Stimulated activated CD8-positive, alpha-beta memory T cell treated with anti-CD3 and anti-CD28 coated beads, Interleukin-4, amount 100 ng/mL, for 48 hours (primary cell): Measurements from ENCODE around the gene BMPR1B.
"Not testable (repeated sequence)": the region's sequence is repeated elsewhere in the genome, so short reads cannot be mapped to it uniquely, and the experiment has no call there.

Source experiments
- DNase-seq: peaks from one replicate; pipeline ENCODE4 v3.0.0-alpha.2; 2020

The BMPR1B gene

DNA sequence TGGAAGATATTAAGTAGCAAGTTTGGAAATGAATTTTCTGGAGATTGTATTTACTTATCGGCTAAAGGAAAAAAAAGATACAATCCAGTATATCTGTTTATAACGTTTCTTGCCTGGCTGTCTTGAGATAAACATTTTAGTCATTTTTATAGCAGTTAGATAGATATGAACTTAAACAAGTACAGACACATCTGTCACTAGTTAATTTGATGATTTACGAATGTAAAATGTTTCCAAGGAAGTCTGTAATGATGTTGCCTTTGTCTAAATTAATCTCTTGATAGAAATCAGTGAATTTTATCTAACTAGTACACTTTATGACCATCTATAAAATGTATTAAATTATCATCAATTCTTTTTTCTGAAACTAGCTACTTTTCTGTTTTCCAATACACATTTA lies 5.7 kb downstream of the BMPR1B start:
- no peak for DNase-seq

DNA sequence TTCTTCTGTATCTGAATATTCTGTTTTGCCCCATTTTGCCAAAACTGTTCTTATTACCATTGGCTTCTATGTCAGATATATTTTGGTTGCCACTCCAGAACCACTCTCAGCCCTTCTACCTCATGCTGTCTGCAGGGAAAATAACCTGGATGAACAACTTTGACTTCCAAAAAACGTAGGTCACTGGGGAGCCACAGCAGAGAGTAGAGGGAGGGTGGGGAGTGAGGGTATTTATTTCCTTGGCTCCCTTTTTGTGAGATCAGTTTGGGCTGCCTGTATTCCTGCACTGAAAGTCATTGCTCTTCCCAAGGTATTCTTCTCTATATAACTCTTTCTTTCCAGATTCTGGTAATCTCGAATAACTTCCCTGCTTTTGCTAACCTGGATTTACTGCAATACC lies 6.3 kb downstream of the BMPR1B start:
- DNase-seq = no peak

DNA sequence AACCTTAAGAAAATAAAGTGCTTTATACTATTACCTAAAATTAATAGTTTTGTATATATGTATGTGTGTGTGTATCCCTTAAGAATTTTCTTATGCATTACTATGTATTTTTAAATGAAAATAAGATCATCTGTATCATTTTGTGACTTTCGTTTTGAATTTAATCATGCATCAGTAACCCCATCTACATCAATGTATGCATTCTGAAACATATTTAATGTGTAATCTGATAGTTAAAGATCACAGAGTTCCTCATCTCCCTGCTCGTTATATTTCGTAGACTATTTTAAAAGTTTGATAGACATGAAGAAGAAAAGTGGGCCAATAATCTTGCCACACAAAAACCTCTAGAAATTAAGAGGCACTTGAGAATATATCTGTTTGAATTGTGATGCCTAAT lies 7.4 kb downstream of the BMPR1B start:
- DNase-seq = no peak

DNA sequence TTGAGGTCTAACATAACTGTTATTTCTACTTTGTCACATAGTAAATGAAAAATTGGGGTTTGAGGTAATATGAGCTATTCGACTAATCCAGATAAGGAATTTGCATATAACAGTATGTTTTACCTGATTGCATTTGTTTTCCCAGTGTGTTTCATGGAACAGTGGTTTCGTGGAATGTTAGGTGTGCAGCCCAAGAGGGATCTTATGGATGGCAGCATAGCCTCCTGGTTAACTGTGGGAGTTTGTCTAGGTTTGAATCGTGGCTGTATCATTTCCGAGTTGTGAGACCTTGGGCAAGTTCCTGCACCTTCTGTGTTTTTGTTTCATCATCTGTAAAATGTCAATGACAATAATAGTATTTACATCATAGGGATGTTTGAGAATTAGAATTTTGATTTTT lies 7.9 kb downstream of the BMPR1B start:
- no peak for DNase-seq

GRCh38 chr4:94766856-94767255 lies 9.1 kb downstream of the BMPR1B start:
- DNase-seq = no peak

DNA sequence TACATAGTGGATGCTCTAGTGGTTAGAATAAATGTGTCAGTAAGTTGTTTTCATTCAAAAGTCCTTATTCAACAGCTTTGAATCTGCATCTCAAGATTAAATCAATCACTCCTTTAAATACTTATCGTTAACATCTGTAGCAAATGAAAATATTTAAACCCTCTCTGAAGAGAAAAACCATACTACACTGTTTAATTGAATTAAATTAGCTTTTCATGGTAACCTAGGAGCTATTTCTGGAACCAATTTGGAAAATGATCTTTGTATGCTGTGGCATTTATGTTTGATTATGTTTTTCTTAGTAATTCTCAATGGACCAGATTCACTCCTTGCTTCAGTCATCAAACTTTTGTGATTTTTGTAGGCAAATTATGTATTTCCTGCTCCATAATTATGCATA lies 9.7 kb downstream of the BMPR1B start:
- no peak for DNase-seq

DNA sequence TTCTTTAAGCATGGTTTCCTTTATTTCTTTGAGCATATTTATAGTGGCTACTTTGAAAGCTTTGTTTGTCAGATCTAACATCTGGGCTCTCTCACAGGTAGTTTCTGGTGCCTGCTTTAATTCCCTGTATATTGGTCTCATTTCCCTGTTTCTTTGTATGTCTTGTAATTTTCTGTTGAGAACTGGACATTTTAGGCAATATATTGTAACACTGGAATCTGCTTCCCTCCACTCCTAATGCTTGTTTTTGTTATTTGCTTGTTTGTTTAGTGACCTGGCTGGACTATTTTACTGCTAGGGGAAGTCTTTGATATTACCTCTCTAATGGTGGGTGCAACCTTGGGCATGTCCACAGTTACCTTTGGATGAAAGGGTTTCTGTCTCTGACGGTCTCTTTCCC lies 25.0 kb downstream of the BMPR1B start:
- no peak for DNase-seq

- no peak for DNase-seq
Measured at GRCh38 chr4:94791701-94792100, 33.9 kb downstream of the BMPR1B start.

DNA sequence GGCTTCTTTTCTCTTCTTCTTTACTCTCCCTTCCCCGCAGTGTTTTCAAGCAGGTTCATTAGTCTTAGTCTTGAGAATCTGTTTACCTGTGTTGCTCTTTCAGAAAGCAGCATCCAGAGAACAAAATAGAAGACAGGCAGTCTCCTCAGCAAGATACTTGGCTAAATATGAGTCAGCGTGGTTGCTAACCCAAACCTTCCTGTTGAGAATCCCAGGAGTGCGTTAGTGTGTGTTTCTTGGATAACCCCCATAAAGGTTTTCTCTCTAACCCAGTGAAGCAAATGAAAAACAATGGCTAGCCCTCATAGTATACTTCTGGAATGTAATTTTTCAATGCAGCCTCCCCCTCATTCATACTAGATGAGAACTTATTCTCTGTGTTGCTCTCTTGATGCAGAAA lies 41.1 kb downstream of the BMPR1B start:
- no peak for DNase-seq

DNA sequence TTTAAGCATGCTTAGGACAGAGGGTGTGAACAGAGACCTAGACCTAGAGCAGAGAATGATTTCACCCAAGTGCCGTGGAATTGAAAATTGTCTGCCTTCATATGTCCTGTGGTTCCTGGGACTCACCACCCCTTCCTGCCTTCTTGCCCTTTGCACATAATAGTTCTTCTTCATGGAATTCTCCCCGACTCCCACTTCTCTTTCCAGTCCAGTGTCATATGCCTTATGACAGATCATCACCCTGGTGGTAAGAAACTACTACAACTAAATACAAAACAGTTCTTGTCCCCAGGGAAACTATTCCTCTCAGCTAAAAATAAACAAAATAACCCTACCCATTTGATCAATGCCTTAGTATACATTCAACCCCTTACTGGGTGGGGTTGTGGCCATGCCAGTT lies 43.3 kb downstream of the BMPR1B start:
- DNase-seq = no peak

DNA sequence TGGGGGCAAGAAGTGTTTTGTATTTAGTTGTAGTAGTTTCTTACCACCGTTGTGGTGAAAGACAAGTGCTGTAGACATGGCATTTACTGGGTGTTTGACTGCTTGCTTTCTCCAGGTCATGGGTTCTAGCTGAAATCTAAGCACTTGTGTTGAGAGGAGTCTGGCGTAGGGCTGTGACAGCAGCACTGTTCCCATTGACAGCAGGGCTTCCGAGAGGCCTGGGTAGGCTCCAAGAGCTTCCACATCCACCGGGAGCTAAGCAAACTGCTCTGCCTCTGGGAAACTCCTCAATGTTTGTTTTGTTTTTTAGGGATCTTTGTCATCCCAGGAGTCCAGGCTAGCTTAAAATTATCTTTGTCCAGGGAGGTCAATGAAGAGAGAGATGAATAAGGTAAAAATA lies 44.3 kb downstream of the BMPR1B start:
- no peak for DNase-seq

DNA sequence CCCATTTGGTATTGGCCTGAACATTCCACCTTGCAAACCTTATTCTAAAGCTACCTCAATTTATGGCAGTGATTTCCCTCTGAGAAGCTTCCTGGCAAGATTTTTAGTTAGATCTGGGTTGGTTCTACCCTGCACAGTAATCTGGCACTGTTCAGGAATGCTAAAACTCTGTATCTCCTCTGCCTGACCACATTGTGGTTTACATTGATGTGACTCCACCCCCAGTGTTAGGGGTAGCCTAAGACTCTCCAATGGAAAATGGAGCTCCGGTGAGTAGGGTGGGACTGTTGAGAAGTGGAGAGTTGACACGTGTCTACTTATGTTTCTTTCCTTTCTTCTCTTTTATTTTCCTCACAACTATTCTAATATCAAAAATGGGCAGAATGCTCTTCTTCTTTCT lies 45.4 kb downstream of the BMPR1B start:
- DNase-seq = no peak

DNA sequence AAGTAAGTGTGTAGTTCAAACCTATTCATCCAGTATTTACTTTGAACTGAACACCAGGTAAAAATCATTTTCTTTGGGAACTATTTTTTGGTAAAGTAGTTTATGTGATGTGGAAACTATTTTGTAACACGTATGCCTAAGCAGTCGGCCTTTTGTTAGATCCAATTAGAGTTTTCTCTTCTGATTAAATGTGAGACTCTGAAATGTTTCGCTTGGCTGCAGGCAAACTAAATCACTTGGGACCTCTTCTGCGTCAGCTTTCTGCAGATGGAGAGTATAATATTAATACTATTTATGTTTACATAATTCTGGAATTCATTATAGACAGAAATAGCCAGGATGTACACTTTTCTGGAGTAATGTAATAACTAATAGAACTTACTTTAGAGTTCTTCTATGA lies 46.9 kb downstream of the BMPR1B start:
- no peak for DNase-seq

DNA sequence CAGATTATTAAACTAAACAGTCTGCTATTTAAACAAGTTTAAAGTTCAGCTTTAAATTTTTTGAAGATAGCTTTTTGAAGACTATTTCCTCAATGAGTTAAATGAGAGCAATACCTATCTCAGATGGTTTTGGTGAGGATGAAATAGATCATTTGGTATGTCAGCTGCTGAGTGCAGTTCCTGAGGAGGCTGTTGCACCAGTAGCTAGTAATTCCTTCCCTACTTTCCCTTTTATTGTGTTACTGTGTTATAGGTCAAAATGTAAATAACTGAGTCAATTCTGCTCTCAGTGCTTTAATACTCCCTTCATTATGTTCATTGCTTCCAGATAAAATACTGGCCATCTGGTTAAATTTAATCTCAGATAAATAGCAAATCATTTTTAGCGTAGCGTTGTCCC lies 48.6 kb downstream of the BMPR1B start:
- DNase-seq = no peak

DNA sequence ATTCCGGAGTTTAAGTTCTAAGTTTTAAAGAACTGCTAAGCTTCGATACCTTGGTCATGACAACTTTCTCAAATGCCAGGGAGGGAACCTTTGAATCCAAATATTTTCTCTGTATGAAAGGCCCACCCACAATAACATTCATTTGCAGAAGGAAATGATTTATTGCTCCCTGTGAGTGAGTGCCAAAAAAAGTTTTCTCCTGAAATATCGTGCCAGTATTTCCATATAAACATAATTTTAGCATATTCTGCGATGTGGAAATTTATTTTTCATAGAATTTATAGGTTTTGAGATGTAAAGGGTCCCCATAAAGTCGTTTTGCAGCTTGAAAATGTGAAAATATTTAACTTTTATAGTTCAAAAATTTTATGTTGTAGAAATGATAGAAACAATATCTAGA lies 53.9 kb downstream of the BMPR1B start:
- DNase-seq = no peak

GRCh38 chr4:94813221-94813620 lies 55.5 kb downstream of the BMPR1B start:
- DNase-seq = no peak

- no peak for DNase-seq
Measured at GRCh38 chr4:94814237-94814636, 56.5 kb downstream of the BMPR1B start.

DNA sequence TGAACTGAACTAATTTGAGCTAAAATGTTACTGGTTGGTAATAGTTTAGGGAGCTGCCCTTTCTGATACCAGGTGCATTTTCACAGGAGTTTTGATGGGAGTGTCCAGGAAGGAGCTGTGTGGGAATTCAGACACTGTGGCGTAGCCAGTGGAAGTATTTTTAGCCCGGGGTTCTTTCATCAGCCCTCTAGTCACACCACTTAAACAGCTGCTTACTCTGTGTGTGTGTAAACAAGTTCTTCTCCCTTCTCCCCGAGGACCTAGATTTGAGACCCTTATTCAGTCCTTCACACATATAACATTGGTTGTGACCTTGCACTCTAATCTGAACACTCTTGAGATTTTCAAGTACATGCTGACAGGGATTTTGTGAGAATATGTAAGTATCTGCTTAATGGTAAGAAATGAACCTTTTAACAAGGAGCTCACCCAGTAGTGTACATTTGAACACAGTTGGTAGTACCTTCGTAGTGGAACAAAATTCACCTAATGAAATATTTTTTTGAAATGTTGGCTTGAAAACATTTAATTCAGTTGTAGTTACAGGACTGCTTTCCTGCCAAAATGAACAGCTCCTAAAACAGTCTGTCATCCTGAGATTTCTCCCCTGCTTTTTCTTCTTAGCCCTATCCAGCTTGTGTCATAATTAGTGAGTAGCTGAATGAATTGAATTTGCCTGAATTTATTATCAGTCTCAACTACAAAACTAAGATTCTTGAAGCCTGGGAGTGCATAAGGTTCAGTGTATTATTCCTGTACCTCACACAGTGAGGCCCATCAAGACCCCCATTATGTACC lies 61.8 kb downstream of the BMPR1B start:
- DNase-seq = no peak

GRCh38 chr4:94826206-94826605 lies 68.5 kb downstream of the BMPR1B start:
- no peak for DNase-seq

GRCh38 chr4:94827481-94828110 lies 69.8 kb downstream of the BMPR1B start:
- no peak for DNase-seq

- DNase-seq = no peak
Measured at GRCh38 chr4:94828882-94829281, 71.1 kb downstream of the BMPR1B start.

DNA sequence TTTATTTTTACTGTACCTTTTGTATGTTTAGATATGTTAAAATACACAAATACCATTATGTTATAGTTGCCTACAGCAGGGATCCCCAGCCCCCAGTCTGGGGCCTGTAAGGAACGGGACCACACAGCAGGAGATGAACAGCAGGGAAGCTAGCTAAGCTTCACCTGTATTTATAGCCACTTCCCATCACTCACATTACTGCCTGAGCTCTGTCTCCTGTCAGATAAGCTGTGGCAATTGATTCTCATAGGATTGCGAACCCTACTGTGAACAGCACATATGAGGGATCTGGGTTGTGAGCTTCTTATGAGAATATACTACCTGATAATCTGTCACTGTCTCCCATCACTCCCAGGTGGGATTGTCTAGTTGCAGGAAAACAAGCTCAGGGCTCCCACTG lies 73.9 kb downstream of the BMPR1B start:
- no peak for DNase-seq

DNA sequence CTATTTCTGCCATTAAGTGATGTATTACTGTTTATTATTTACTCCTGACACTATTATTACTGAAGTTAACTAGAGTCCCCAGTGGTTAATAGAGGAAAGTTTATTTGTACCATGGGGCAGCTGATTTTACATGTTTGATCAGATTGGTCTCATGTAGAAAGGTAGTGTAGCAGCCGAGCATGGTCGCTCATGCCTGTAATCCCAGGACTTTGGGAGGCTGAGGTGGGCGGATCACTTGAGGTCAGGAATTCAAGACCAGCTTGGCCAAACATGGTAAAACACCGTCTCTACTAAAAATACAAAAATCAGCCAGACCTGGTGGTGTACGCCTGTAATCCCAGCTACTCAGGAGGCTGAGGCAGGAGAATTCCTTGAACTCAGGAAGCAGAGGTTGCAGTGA lies 74.6 kb downstream of the BMPR1B start:
- DNase-seq = not testable (repeated sequence)

DNA sequence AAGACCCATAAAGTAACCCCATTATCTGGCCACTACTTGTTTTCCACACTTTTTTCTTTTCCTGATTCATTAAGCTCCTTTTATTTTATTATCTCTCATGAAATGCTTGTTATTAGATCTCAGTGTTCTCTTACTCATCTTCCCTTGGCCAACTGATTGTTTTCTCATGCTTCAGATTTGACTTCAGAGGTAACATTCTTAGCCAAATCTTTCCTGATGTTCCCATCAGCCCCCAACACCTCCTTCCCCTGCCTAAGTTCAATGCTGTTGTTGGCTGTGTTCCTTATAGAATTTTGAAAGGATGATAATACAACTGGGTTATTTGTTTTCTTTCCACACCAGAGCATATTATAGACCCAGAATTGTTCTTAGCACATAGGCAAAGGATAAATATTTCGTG lies 75.6 kb downstream of the BMPR1B start:
- no peak for DNase-seq

- DNase-seq = no peak
Measured at GRCh38 chr4:94834501-94834900, 76.7 kb downstream of the BMPR1B start.
